Activated T-cell treated with anti-CD3 and anti-CD28 coated beads, Interleukin-2, amount 50 U/mL, for 72 hours (primary cell): Measurements from ENCODE around the gene HCK. TPM values are rescaled to one million over a fixed set of nuclear protein-coding genes. Genes with fewer than 3 reads are reported as not detected.
A peak's percentile ranks its signal among the peaks of the same experiment; 100 is the strongest.

Experiments
- ATAC-seq, 2 donors: fragments of 150-1000 bp; cut with Tn5 transposase; replicated peaks in 1 of 2; 2 replicates each; pipeline ENCODE4 v1.10.0; 2021; ENCODE audit warnings: moderate library complexity in 2 of 2, mild to moderate bottlenecking in 1 of 2
- DNase-seq, 2 donors: peaks; one replicate each; pipeline ENCODE4 v3.0.0; 2021 to 2022; ENCODE audit warnings: mixed read lengths in 1 of 2
- H3K27ac Mint-ChIP-seq: one replicate; pipeline ENCODE4 v1.8.0; 2022; ENCODE audit warnings: mild to moderate bottlenecking, moderate library complexity, mixed read lengths
- H3K27me3 Mint-ChIP-seq: one replicate; pipeline ENCODE4 v1.8.0; 2022; ENCODE audit warnings: low read depth, mixed read lengths
- H3K36me3 Mint-ChIP-seq, 2 donors: one replicate each; pipeline ENCODE4 v1.8.0; 2022; ENCODE audit warnings: mixed read lengths in 2 of 2, mild to moderate bottlenecking in 1 of 2; ENCODE audit not compliant: insufficient read depth in 2 of 2
- H3K4me1 Mint-ChIP-seq: one replicate; pipeline ENCODE4 v1.8.0; 2022; ENCODE audit warnings: low read depth, mixed read lengths
- H3K4me3 Mint-ChIP-seq, 2 donors: one replicate each; pipeline ENCODE4 v1.8.0; 2022; ENCODE audit warnings: mild to moderate bottlenecking in 2 of 2, mixed read lengths in 2 of 2, moderate library complexity in 2 of 2
- H3K9me3 Mint-ChIP-seq, 2 donors: one replicate each; pipeline ENCODE4 v1.8.0; 2022; ENCODE audit warnings: mixed read lengths in 2 of 2
- total RNA-seq, 2 donors: library from RNA; stranded (reverse); gene quantifications; one replicate each; pipeline ENCODE4 v1.2.3, GENCODE V29; 2022

The HCK gene
- total RNA-seq, 2 donors from 2014 or later, result 0.50 to 1.1 TPM

DNA sequence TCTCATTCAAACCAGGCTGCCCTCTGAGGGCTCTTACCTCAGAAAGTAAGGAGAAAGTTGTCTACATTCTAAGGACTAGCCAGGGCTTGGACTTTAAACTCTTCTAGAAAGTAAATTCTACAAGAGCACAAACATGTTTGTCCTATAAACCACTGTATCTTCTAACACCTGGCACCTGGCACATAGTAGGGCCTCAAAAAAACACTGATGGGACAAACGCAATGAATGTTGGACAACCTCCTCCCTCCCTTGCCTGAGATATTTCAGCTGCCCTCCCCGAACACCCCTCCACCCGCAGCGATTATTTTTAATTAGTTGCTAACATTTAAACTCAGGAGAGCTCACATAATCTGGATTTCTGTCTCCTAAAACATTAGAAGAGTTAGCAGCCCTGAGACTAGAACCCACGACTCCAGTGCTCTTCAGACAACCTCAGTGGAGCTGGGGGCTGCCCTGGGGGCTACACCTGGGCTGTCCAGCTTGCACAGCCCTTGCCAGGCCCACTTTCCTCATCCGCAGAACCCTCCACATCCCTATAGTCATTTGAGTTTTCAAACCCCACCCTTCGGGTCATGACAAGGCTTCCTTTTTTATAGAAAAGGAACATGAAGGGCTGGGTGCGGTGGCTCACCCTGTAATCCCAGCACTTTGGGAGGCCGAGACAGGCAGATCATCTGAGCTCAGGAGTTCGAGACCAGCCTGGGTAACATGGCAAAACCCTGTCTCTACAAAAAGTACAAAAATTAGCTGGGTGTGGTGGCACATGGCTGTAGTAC is 4.9 kb downstream of the HCK start:
- Mint-ChIP-seq H3K4me3 (no peak overlapping the region), H3K27me3 (peaks cover 51% of the 10 kb centered on the region), H3K9me3 (no peaks in the 10 kb centered on the region), H3K36me3 (no peaks in the 10 kb centered on the region), H3K27ac (no peak overlapping the region), H3K4me1 (peaks cover 4% of the 10 kb centered on the region)
- ATAC-seq (no peak), DNase-seq (no peak)

DNA sequence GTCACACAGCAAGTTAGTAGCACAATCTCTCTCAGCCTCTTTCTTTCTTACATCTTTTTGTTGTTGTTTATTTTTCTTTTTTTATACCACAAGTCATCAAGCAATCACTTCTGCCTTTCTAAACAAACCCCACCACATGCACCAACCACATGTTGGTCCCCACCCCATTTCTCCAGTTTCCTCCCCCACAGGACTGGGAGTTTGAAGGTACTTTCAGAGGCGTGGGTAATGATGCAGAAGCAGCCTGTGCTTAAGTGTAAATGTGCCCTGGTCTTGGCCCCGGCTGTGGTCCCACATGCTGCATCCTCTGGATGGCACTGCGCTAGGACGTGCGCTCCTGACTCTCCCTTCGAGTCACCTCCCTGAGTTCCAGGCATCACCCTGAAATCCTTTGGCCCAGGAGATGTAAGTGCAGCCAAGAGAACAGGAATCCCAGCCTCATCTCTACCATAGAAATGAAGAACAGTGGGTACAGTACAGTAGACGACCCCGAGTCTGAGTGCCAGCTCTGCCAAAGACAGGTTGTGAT is 5.7 kb downstream of the HCK start:
- no peak overlapping the region for H3K27ac Mint-ChIP-seq
- DNase-seq, result no peak
- no peaks in the 10 kb centered on the region for H3K36me3 Mint-ChIP-seq
- H3K27me3 Mint-ChIP-seq, result peaks cover 53% of the 10 kb centered on the region
- ATAC-seq, result no peak
- H3K4me1 Mint-ChIP-seq, result peaks cover 6% of the 10 kb centered on the region
- no peak overlapping the region for H3K4me3 Mint-ChIP-seq
- H3K9me3 Mint-ChIP-seq, result no peaks in the 10 kb centered on the region

DNA sequence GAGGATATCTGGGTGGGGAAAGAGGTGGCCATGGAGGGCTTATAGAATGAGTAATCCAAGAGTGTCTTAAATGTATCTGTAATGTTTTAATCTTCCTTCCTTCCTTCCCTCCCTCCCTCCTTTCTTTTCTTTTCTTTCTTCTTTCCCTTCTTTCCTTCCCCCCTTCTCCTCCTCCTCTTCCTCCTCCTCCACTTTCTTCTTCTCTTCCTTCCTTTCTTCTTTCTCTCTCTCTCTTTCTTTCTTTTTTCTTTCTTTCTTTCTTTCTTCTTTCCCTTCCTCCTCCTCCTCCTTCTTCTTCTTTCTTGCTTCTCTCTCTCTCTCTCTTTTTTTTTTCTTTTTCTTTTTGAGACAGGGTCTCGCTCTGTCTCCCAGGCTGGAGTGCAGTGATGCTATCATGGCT is 7.1 kb downstream of the HCK start:
- H3K27me3 Mint-ChIP-seq, result peaks cover 40% of the 10 kb centered on the region
- ATAC-seq (no peak), DNase-seq (no peak)

DNA sequence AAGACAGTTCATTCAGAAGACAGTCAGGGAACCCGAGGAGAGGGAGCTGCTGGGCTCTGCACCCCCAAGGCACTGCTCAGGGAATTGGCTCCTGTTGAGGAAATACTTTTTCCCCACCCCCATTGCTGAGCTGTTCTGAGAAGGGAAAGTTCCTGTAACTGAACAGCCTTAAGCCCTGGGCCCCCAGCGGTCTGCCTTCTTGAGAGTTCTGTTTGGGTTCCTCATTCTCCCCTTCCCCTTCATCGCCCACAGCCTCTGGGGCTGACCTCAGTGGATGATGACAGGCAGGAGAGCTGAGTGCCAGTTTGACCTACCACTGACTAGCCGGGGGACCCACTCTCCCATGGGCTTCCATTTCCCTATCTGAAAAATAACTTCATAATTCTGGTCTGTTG is 10.7 kb downstream of the HCK start:
- Mint-ChIP-seq H3K27me3 (peaks cover 34% of the 10 kb centered on the region), H3K9me3 (no peaks in the 10 kb centered on the region), H3K36me3 (no peaks in the 10 kb centered on the region), H3K4me3 (no peak overlapping the region), H3K27ac (no peak overlapping the region), H3K4me1 (peaks cover 8% of the 10 kb centered on the region)
- ATAC-seq (peak; percentile 34 to 48), DNase-seq (no peak)

More for the DNA sequence above, 7.1 kb downstream of the HCK start:
- H3K4me1 Mint-ChIP-seq, result peaks cover 8% of the 10 kb centered on the region
- no peak overlapping the region for H3K27ac Mint-ChIP-seq
- no peaks in the 10 kb centered on the region for H3K36me3 Mint-ChIP-seq
- H3K4me3 Mint-ChIP-seq, result no peak overlapping the region
- no peaks in the 10 kb centered on the region for H3K9me3 Mint-ChIP-seq

DNA sequence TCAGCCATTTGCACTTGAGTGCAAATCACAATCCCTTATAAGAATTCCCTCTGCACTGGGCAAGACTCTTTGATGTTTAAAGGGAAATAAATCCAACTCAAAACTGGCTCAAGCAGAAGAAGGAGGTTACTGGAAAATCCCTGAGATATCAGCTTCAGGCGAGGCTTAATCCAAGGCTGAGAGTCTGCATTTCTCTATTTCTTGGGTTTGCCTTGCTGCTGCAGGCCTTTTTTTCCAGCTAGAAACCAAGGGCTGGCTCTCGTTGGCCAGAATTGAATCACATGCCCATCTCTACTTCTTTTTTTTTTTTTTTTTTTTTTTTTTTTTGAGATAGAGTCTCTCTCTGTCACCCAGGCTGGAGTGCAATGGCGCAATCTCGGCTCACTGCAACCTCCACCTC is 11.7 kb downstream of the HCK start:
- Mint-ChIP-seq H3K4me3 (no peak overlapping the region), H3K27ac (no peak overlapping the region), H3K4me1 (peaks cover 8% of the 10 kb centered on the region), H3K27me3 (peaks cover 28% of the 10 kb centered on the region), H3K9me3 (no peaks in the 10 kb centered on the region), H3K36me3 (no peaks in the 10 kb centered on the region)
- ATAC-seq (no peak), DNase-seq (no peak)

DNA sequence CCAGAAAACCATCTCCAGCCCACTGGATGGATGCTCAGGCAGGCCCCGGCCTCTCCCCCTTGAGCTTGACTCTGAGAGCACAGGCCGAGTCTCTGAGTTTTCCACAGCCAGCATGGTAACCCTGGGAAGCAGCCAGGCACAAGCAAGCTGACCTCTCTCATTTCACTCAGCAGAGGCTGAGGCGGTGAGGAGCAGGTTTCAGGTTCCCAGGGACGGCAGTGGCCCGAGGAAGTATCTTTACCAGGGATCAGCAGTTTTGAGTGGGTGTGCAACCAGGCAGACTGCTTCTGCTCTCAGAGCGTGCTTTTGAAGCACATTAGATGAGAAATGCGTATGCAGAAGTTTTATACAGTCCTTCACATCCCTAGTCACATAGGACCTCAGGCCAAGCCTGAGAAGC is 12.6 kb downstream of the HCK start:
- no peak overlapping the region for H3K27ac Mint-ChIP-seq

DNA sequence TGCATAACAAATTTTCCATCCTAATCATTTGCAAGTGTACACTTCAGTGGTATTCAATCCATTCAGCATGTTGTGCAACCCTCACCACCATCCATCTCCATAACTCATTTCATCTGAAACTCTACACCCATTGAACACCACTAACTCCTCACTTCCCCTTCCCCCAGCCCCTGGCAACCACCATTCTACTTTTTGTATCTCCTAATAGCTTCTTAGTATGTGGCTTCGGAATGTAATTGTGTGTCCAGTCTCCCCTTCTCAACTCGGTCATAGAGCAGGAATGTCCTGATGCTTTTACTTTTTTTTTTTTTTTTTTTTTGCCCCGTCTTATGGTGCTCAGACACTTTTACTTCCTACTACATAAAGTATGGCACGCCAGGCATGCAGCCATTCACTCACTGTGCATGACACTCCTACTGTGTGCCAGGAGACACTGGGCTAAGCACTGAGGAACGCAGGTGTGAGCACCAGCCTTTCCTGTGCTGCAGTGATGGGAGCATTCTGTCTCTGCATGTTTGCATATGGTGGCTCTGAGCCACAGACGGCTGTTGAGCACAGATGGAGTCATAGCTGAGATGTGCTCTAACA is 15.3 kb downstream of the HCK start:
- Mint-ChIP-seq H3K4me1 (peaks cover 13% of the 10 kb centered on the region), H3K36me3 (no peaks in the 10 kb centered on the region), H3K9me3 (no peaks in the 10 kb centered on the region), H3K27ac (no peak overlapping the region), H3K27me3 (peaks cover 4% of the 10 kb centered on the region), H3K4me3 (no peak overlapping the region)
- ATAC-seq (no peak), DNase-seq (no peak)

More for the DNA sequence above, 12.6 kb downstream of the HCK start:
- H3K4me3 Mint-ChIP-seq, result no peak overlapping the region
- no peaks in the 10 kb centered on the region for H3K36me3 Mint-ChIP-seq
- peaks cover 8% of the 10 kb centered on the region for H3K4me1 Mint-ChIP-seq
- no peaks in the 10 kb centered on the region for H3K9me3 Mint-ChIP-seq
- no peak for ATAC-seq
- H3K27me3 Mint-ChIP-seq, result peaks cover 19% of the 10 kb centered on the region
- DNase-seq, result no peak

DNA sequence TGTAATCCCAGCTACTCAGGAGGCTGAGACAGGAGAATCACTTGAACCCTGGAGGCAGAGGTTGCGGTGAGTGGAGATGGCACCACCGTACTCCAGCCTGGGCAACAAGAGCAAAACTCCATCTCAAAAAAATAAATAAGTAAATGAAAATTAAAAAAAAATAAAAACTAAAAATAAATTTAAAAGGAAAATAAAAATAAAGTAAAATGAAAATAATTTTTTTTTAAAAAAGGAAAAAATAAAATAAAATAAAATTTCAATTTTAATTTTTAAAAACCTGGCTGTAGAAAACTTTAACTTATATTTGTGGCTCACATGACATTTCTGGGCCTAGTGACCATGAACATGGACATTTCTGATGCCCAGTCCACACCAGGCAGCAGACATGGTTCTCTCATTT is 16.1 kb downstream of the HCK start:
- no peaks in the 10 kb centered on the region for H3K36me3 Mint-ChIP-seq
- ATAC-seq (no peak), DNase-seq (no peak)
- no peaks in the 10 kb centered on the region for H3K27me3 Mint-ChIP-seq
- H3K27ac Mint-ChIP-seq, result no peak overlapping the region
- no peaks in the 10 kb centered on the region for H3K9me3 Mint-ChIP-seq
- peaks cover 7% of the 10 kb centered on the region for H3K4me1 Mint-ChIP-seq
- H3K4me3 Mint-ChIP-seq, result no peak overlapping the region

DNA sequence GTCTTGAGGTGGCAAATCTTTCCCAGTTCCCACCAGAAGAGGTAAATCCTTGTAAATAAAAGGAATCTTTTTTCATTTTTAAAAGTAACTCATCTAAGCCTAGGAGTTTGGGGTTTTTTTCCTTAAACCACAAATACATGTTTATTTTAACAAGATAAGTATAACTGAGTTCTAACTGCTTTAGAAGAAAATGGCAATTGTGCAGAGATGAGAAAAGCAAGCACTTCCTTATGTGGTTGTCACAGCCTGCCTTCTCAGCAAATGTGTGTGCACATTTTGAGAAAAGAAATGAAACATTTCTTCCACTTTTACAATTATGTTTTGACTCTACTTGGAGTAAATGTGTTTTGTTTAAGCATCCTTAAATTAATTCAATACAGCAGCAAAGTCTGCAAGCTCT is 17.7 kb downstream of the HCK start:
- Mint-ChIP-seq H3K4me1 (peaks cover 7% of the 10 kb centered on the region), H3K27ac (no peak overlapping the region), H3K4me3 (no peak overlapping the region), H3K9me3 (no peaks in the 10 kb centered on the region), H3K36me3 (no peaks in the 10 kb centered on the region), H3K27me3 (no peaks in the 10 kb centered on the region)
- ATAC-seq (no peak), DNase-seq (no peak)

DNA sequence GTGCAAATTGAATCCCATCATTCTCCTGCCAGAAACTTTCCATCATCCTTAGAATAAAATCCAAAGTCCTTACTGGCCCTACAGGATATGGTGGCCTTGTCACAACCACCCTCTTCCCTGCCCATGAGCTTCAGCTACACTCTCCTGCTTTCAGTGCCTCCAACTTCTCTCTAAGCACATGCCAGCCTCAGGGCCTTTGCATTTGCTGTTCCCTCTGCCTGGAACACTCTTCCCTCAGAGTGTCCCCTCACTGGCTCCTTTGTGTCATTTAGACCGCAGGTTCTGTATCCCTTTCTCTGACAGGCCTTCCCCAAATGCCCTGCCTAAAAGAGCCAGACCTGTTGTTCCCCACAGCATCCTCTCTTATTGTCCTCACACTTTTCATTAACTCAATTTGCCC is 18.2 kb downstream of the HCK start:
- Mint-ChIP-seq H3K27me3 (no peaks in the 10 kb centered on the region), H3K27ac (no peak overlapping the region), H3K9me3 (no peaks in the 10 kb centered on the region), H3K4me1 (peaks cover 7% of the 10 kb centered on the region), H3K4me3 (no peak overlapping the region), H3K36me3 (no peaks in the 10 kb centered on the region)
- ATAC-seq, result no peak
- no peak for DNase-seq

DNA sequence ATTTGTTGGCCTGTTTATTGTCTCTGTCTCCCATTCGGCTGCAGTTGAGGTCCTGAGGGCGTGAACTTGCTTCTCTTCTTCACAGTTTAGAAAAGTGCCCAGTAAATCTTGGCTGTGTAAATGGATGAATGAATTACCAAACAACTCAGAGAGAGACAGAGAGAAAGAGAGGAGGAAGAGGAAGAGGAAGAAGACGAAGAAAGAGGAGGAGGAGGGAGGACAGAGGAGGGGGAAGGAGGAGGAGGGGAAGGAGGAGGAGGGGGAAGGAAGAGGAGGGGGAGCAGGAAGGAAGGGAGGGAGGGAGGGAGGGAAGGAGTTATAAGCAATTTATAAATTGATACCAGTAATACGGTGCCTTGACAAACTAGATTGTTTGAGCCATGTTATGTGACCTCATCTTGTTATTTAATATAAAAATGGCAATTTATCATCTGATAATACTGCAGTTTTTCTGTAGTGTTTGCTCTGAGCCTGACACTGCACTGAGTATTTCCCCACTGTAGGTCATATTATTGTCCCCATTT is 18.7 kb downstream of the HCK start:
- Mint-ChIP-seq H3K9me3 (no peaks in the 10 kb centered on the region), H3K27me3 (no peaks in the 10 kb centered on the region), H3K27ac (no peak overlapping the region)

DNA sequence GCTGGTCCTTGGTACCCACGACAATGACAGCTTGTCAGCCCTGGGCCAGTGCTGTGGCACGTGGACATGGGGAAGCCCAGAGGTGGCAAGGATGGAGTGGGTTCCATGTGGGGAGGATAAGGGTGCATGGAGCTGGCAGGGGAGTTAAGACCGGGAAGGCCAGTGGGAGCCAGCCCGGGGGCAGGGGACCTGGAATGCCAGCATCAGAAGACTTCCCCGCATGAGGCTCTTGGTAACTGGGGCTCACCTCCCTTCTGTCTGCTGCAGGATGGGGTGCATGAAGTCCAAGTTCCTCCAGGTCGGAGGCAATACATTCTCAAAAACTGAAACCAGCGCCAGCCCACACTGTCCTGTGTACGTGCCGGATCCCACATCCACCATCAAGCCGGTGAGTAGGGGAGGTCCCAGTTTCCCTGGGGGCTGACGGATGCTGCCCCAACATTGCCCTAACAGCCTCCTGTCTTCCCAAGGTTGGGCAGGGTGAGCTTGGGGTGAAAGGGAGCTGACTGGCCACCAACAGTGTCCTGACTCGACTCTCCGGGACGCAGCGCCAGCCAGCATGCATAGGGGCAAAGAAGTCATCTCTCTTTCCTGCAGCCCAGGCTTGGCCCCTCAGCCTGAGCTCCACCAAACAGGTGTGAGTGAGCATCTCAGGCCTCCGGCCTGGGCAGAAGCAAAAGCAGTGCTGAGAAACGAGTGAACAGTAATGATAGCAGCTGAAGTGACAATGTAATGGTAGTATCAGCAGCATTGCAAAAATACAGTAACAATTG is 19.5 kb downstream of the HCK start:
- Mint-ChIP-seq H3K36me3 (no peaks in the 10 kb centered on the region), H3K27ac (no peak overlapping the region), H3K4me1 (peaks cover 7% of the 10 kb centered on the region), H3K9me3 (no peaks in the 10 kb centered on the region), H3K4me3 (no peak overlapping the region), H3K27me3 (no peaks in the 10 kb centered on the region)
- no peak for DNase-seq
- ATAC-seq, result no peak

More for the DNA sequence above, 18.7 kb downstream of the HCK start:
- DNase-seq (no peak), ATAC-seq (no peak)
- Mint-ChIP-seq H3K4me3 (no peak overlapping the region), H3K4me1 (peaks cover 7% of the 10 kb centered on the region), H3K36me3 (no peaks in the 10 kb centered on the region)

DNA sequence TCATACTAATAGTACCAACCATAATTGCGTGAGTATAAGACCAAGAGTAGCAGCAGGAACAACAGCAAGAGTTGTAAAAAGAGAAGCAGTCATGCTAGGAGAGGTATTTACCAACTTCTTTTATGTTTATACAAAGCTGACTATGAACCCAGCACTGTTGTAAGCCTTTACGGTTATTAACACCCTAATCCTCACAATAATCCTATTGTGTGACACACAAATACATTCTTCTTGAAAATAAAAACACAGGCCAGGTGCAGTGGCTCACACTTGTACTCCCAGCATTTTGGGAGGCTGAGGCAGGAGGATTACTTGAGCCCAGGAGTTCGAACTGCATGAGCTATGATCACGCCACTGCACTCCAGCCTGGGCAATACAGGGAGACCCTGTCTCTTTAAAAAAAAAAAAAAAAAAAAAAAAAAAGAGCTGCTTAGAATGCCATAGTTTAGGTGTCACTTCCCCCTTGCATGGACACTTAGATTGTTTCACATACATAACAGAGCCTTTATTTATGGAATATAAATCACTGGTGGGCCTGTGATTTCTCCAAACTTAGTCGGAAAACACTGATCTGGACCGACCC is 20.2 kb downstream of the HCK start:
- Mint-ChIP-seq H3K36me3 (no peaks in the 10 kb centered on the region), H3K4me1 (peaks cover 7% of the 10 kb centered on the region), H3K4me3 (no peak overlapping the region), H3K27me3 (no peaks in the 10 kb centered on the region), H3K27ac (no peak overlapping the region), H3K9me3 (no peaks in the 10 kb centered on the region)
- ATAC-seq (no peak), DNase-seq (no peak)
